ENCODE results near the gene CCL28.
"Not testable (repeated sequence)": the region's sequence is repeated elsewhere in the genome, so short reads cannot be mapped to it uniquely, and the experiment has no call there.

The CCL28 gene

DNA sequence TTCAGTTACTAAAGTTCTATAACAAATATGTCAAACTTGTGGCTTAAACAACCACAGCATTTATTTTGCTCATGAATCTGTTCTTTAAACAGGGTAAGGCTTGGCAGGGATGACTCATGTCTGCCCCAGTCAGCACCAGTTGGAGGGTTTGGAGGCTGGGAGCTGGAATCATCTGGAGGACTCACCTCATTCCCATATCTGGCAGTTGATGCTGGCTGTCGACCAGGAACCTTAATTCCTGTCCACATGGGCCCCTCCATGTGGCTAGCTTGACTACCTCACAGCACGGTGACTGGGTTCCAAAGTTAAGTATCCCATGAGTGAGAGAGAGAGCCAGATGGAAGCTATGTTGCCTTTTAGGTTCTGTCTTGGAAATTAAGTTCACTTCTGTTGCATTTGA, 13.8 kb upstream of the CCL28 start:
- no peak overlapping the region for H3K4me3 ChIP-seq (ENCODE audit: insufficient read depth, low read depth, low read length, poor library complexity, severe bottlenecking)
- no peaks in the 10 kb centered on the region for H3K36me3 ChIP-seq (ENCODE audit: control insufficient read depth, insufficient read depth, low read length)
- no peak for DNase-seq
- no peaks in the 10 kb centered on the region for H3K9me3 ChIP-seq (ENCODE audit: control insufficient read depth, low read length)
- H3K27me3 ChIP-seq (replicated peaks; ENCODE audit: control insufficient read depth, insufficient read depth, low read length, poor library complexity, severe bottlenecking) = no peaks in the 10 kb centered on the region
- no peak overlapping the region for H3K27ac ChIP-seq (ENCODE audit: insufficient read depth, low read length, poor library complexity, severe bottlenecking)
- H3K4me1 ChIP-seq (ENCODE audit: control insufficient read depth, insufficient read depth, low read length, poor library complexity, severe bottlenecking) = no peaks in the 10 kb centered on the region

GRCh38 chr5:43423086-43423485, 10.9 kb upstream of the CCL28 start:
- not testable (repeated sequence) for H3K27me3 ChIP-seq (replicated peaks; ENCODE audit: control insufficient read depth, insufficient read depth, low read length, poor library complexity, severe bottlenecking); H3K36me3 ChIP-seq (ENCODE audit: control insufficient read depth, insufficient read depth, low read length); H3K9me3 ChIP-seq (ENCODE audit: control insufficient read depth, low read length); H3K4me3 ChIP-seq (ENCODE audit: insufficient read depth, low read depth, low read length, poor library complexity, severe bottlenecking); H3K4me1 ChIP-seq (ENCODE audit: control insufficient read depth, insufficient read depth, low read length, poor library complexity, severe bottlenecking); H3K27ac ChIP-seq (ENCODE audit: insufficient read depth, low read length, poor library complexity, severe bottlenecking); DNase-seq

DNA sequence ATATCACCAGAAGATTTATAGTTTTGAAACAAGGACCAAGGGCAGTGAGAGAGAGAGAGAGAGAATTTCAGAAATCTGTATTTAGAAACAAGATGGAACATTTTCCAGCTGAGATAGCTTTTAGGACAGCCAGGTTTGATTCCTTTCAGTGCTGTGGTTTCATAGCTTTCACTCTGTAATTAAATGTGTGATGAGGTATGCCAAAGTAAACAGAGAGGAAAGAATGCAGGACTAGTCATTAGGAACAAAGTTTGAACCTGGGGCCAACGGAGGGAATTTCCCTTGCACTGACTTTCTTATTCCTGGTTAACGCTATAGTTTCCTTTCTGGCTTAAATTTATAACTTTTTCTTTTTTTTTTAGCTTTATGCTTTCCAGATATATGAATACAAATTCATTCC, 10.0 kb upstream of the CCL28 start:
- no peaks in the 10 kb centered on the region for H3K4me1 ChIP-seq (ENCODE audit: control insufficient read depth, insufficient read depth, low read length, poor library complexity, severe bottlenecking)
- DNase-seq = no peak
- no peaks in the 10 kb centered on the region for H3K36me3 ChIP-seq (ENCODE audit: control insufficient read depth, insufficient read depth, low read length)
- no peak overlapping the region for H3K4me3 ChIP-seq (ENCODE audit: insufficient read depth, low read depth, low read length, poor library complexity, severe bottlenecking)
- no peak overlapping the region for H3K27ac ChIP-seq (ENCODE audit: insufficient read depth, low read length, poor library complexity, severe bottlenecking)
- H3K9me3 ChIP-seq (ENCODE audit: control insufficient read depth, low read length) = no peaks in the 10 kb centered on the region
- no peaks in the 10 kb centered on the region for H3K27me3 ChIP-seq (replicated peaks; ENCODE audit: control insufficient read depth, insufficient read depth, low read length, poor library complexity, severe bottlenecking)

DNA sequence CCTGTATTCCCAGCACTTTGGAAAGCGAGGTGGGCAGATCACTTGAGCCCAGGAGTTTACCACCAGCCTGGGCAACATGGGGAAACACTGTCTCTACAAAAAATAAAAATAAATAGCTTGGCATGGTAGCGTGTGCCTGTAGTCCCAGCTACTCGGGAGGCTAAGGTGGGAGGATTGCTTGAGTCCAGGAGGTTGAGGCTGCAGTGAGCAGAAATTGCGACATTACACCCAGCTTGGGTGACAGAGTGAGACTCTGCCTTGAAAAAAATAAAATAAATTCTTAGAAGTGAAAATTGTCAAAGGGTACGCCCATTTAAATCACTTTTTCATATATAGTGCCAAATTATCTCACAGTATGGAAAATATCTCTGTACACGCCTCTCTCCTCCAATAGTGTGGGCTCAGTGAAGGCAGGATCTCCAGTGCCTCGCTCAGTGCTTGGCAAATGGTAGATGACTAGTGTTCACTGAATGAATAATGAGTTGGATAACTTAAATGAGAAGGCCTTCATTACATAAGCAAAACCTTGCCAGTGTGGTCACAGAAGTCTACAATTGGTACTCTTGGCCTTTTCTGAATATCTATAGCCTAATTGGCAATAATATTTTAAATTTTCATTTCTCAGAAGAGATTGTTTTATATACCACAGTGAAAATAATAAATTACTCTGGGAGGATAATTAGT, 9.4 kb upstream of the CCL28 start:
- no peak for DNase-seq
- Histone ChIP-seq H3K27ac (ENCODE audit: insufficient read depth, low read length, poor library complexity, severe bottlenecking) (no peak overlapping the region), H3K36me3 (ENCODE audit: control insufficient read depth, insufficient read depth, low read length) (no peaks in the 10 kb centered on the region), H3K4me3 (ENCODE audit: insufficient read depth, low read depth, low read length, poor library complexity, severe bottlenecking) (no peak overlapping the region), H3K9me3 (ENCODE audit: control insufficient read depth, low read length) (no peaks in the 10 kb centered on the region), H3K27me3 (replicated peaks; ENCODE audit: control insufficient read depth, insufficient read depth, low read length, poor library complexity, severe bottlenecking) (no peaks in the 10 kb centered on the region), H3K4me1 (ENCODE audit: control insufficient read depth, insufficient read depth, low read length, poor library complexity, severe bottlenecking) (no peaks in the 10 kb centered on the region)

DNA sequence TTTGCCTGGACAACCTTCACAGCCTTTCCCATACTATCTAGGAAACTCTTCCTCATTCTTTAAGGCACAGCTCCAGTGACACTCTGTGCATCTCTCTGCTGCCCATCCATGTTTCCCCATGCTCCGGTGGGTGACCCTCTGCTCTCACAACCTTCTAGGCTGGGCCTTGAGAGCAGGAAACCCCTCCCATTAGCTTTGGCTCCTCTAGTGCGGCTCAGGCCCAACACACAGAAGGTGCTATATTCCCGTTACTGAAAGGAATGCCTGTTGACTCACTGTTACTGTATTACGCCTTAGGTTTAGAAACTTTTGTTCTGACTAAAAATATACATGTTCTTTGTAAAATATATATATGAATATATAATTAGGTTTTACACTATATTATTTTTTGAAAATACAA, 8.1 kb upstream of the CCL28 start:
- no peaks in the 10 kb centered on the region for H3K36me3 ChIP-seq (ENCODE audit: control insufficient read depth, insufficient read depth, low read length)
- no peaks in the 10 kb centered on the region for H3K9me3 ChIP-seq (ENCODE audit: control insufficient read depth, low read length)
- H3K27ac ChIP-seq (ENCODE audit: insufficient read depth, low read length, poor library complexity, severe bottlenecking) = no peak overlapping the region
- no peak for DNase-seq
- H3K27me3 ChIP-seq (replicated peaks; ENCODE audit: control insufficient read depth, insufficient read depth, low read length, poor library complexity, severe bottlenecking) = no peaks in the 10 kb centered on the region
- H3K4me3 ChIP-seq (ENCODE audit: insufficient read depth, low read depth, low read length, poor library complexity, severe bottlenecking) = no peak overlapping the region
- no peaks in the 10 kb centered on the region for H3K4me1 ChIP-seq (ENCODE audit: control insufficient read depth, insufficient read depth, low read length, poor library complexity, severe bottlenecking)

- Histone ChIP-seq H3K9me3 (ENCODE audit: control insufficient read depth, low read length) (no peaks in the 10 kb centered on the region), H3K27me3 (replicated peaks; ENCODE audit: control insufficient read depth, insufficient read depth, low read length, poor library complexity, severe bottlenecking) (no peaks in the 10 kb centered on the region), H3K4me3 (ENCODE audit: insufficient read depth, low read depth, low read length, poor library complexity, severe bottlenecking) (no peak overlapping the region), H3K4me1 (ENCODE audit: control insufficient read depth, insufficient read depth, low read length, poor library complexity, severe bottlenecking) (no peaks in the 10 kb centered on the region), H3K36me3 (ENCODE audit: control insufficient read depth, insufficient read depth, low read length) (no peaks in the 10 kb centered on the region), H3K27ac (ENCODE audit: insufficient read depth, low read length, poor library complexity, severe bottlenecking) (no peak overlapping the region)
- no peak for DNase-seq
Measured at GRCh38 chr5:43418561-43418960, 6.4 kb upstream of the CCL28 start.

DNA sequence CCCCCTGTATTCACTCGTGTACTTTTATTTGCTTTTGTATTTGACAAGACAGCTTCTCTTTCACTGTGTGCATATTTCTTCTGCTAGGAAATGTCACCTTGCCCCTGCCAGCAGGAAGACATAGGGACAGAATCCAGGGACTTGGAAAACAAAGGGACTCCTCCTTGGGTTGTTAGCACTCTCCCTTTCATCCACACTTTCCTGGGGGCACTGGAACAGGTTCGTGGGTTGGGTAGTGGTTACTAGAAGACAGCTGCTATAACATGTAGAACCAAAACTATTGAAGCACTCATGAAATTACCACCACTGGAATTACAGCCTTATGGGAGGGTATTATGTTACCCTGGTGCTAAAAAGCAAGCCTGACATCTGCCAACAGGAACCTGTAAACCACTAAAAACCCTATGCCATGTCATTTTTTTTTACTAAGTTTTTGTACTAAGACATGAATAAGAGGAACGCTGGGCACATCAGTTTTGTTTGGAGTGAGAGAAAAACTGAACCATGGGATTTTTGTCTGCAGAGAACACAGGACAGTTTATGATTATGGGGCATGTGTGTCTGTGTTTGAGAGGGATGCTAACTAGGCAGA, 4.7 kb upstream of the CCL28 start:
- DNase-seq = no peak
- H3K36me3 ChIP-seq (ENCODE audit: control insufficient read depth, insufficient read depth, low read length) = no peaks in the 10 kb centered on the region
- no peak overlapping the region for H3K4me3 ChIP-seq (ENCODE audit: insufficient read depth, low read depth, low read length, poor library complexity, severe bottlenecking)
- no peak overlapping the region for H3K27ac ChIP-seq (ENCODE audit: insufficient read depth, low read length, poor library complexity, severe bottlenecking)
- H3K9me3 ChIP-seq (ENCODE audit: control insufficient read depth, low read length) = no peaks in the 10 kb centered on the region
- no peaks in the 10 kb centered on the region for H3K4me1 ChIP-seq (ENCODE audit: control insufficient read depth, insufficient read depth, low read length, poor library complexity, severe bottlenecking)
- no peaks in the 10 kb centered on the region for H3K27me3 ChIP-seq (replicated peaks; ENCODE audit: control insufficient read depth, insufficient read depth, low read length, poor library complexity, severe bottlenecking)

GRCh38 chr5:43415935-43416802, 4.0 kb upstream of the CCL28 start:
- Histone ChIP-seq H3K27me3 (replicated peaks; ENCODE audit: control insufficient read depth, insufficient read depth, low read length, poor library complexity, severe bottlenecking) (no peaks in the 10 kb centered on the region), H3K4me1 (ENCODE audit: control insufficient read depth, insufficient read depth, low read length, poor library complexity, severe bottlenecking) (no peaks in the 10 kb centered on the region), H3K27ac (ENCODE audit: insufficient read depth, low read length, poor library complexity, severe bottlenecking) (no peak overlapping the region), H3K4me3 (ENCODE audit: insufficient read depth, low read depth, low read length, poor library complexity, severe bottlenecking) (no peak overlapping the region), H3K36me3 (ENCODE audit: control insufficient read depth, insufficient read depth, low read length) (no peaks in the 10 kb centered on the region), H3K9me3 (ENCODE audit: control insufficient read depth, low read length) (no peaks in the 10 kb centered on the region)
- DNase-seq = no peak

DNA sequence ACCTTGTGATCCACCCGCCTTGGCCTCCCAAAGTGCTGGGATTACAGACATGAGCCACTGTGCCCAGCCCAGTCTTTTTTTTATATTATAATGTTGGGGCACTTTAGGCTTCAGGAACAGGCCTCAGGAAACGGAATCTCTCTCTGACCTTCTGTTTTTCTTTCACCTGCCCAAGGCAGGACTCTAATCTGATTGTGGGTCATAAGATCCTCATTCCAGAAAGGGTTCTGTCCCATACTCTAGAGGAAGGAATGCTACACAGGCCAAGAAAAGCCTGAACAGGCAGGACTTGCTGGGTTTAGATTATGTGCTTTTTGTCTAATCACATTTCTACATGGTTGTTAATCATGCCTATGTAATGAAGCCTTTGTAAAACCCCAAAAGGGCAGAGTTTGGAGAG, 1.8 kb upstream of the CCL28 start:
- Histone ChIP-seq H3K27me3 (replicated peaks; ENCODE audit: control insufficient read depth, insufficient read depth, low read length, poor library complexity, severe bottlenecking) (no peaks in the 10 kb centered on the region), H3K4me3 (ENCODE audit: insufficient read depth, low read depth, low read length, poor library complexity, severe bottlenecking) (no peak overlapping the region), H3K4me1 (ENCODE audit: control insufficient read depth, insufficient read depth, low read length, poor library complexity, severe bottlenecking) (no peaks in the 10 kb centered on the region), H3K9me3 (ENCODE audit: control insufficient read depth, low read length) (no peaks in the 10 kb centered on the region), H3K36me3 (ENCODE audit: control insufficient read depth, insufficient read depth, low read length) (no peaks in the 10 kb centered on the region), H3K27ac (ENCODE audit: insufficient read depth, low read length, poor library complexity, severe bottlenecking) (no peak overlapping the region)
- no peak for DNase-seq

DNA sequence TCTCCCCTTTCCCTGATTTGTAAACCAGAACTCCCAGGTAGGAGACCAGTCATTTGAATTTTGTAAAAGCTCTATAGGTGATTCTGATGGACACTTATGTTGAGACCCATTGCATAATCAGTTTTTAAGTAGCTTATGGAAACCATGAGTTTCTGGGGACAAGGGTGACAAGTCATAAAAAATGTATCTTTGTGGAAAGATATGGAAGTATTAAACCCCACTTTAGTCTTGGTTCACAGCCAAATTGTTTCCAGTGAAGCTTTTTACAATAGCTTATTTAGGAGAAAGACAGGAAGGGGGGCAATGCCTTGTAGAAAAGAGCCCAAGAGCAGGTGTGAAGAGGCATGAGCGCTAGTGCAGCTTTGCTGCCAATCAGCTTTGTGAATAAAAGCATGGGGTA, 453 bp upstream of the CCL28 start:
- DNase-seq = no peak
- no peak overlapping the region for H3K27ac ChIP-seq (ENCODE audit: insufficient read depth, low read length, poor library complexity, severe bottlenecking)

More for the DNA sequence above, 453 bp upstream of the CCL28 start:
- Histone ChIP-seq H3K9me3 (ENCODE audit: control insufficient read depth, low read length) (no peaks in the 10 kb centered on the region), H3K4me3 (ENCODE audit: insufficient read depth, low read depth, low read length, poor library complexity, severe bottlenecking) (no peak overlapping the region), H3K27me3 (replicated peaks; ENCODE audit: control insufficient read depth, insufficient read depth, low read length, poor library complexity, severe bottlenecking) (no peaks in the 10 kb centered on the region), H3K4me1 (ENCODE audit: control insufficient read depth, insufficient read depth, low read length, poor library complexity, severe bottlenecking) (no peaks in the 10 kb centered on the region), H3K36me3 (ENCODE audit: control insufficient read depth, insufficient read depth, low read length) (no peaks in the 10 kb centered on the region)

Data from effector memory CD4-positive, alpha-beta T cell (primary cell).